ENCODE measurements around the gene TMEM181. TPM values are rescaled to one million over a fixed set of nuclear protein-coding genes. Genes with fewer than 3 reads are reported as not detected.

TMEM181 gene
- total RNA-seq, 2 donors from 2014 or later: 12.9 to 14.1 TPM

DNA sequence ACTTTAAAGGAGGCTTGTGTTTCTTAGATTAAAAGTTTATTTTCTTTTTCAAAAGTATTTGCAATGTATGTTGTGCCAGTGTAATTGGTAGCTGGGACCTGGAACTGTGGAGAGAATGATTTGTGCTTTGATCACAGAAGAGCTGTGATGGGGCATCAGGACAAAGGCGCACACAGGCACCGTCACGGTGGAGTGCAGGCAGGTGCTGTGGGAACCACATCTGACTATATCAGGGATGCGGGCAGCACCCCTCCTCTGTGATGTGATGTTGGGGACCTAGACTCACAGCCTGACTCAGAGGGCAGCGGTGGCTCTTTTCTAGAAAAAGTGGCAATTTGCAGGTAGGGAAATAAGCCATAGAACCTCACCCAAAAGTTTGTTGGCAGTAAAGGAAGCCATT lies 124.4 kb downstream of the TMEM181 start:
- no peaks in the 10 kb centered on the region for H3K27me3 Mint-ChIP-seq (ENCODE audit: low read depth)
- H3K27ac Mint-ChIP-seq: peak overlapping the region; percentile 29
- peak in 1 of 2 donors; percentile 23 for DNase-seq
- H3K4me3 Mint-ChIP-seq: no peak overlapping the region
- peak in 1 of 2 donors; percentile 30 for ATAC-seq (replicated peaks in 1 of 2)
- peaks cover 72% of the 10 kb centered on the region for H3K4me1 Mint-ChIP-seq (ENCODE audit: low read depth)
- H3K9me3 Mint-ChIP-seq: no peaks in the 10 kb centered on the region
- peaks cover 26 to 62% of the 10 kb centered on the region in 2 donors for H3K36me3 Mint-ChIP-seq (ENCODE audit: insufficient read depth in 2 of 2)

DNA sequence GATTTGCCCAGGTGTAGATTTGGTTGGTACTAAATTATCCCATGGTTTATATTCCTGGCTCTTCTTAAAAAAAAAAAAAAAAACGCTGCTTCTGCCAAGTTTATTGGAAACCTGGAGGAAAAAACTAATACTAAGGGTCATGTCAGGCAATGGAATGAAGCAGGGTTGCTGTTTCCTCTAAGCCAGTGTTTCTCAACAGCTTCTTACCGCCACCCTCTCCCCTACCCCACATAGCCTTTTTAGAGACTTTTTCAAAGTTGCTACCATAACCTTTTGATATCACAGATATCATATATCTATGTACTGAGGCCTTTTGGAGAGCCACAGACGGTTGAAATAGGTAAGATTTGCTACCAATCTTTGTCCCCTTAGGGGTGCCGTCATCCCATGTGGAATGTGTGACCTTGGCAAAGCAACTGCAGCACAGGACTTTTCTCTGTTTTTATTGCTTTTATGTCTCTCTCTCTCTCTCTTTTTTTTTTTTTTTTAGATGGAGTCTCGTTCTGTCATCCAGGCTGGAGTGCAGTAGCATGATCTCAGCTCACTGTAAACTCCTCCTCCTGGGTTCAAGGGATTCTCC lies 124.9 kb downstream of the TMEM181 start:
- H3K4me3 Mint-ChIP-seq: no peak overlapping the region
- peaks cover 77% of the 10 kb centered on the region for H3K4me1 Mint-ChIP-seq (ENCODE audit: low read depth)
- no peak for DNase-seq
- no peak for ATAC-seq (replicated peaks in 1 of 2)
- peak overlapping the region; percentile 61 for H3K27ac Mint-ChIP-seq
- no peaks in the 10 kb centered on the region for H3K9me3 Mint-ChIP-seq
- H3K27me3 Mint-ChIP-seq (ENCODE audit: low read depth): no peaks in the 10 kb centered on the region
- H3K36me3 Mint-ChIP-seq (ENCODE audit: insufficient read depth in 2 of 2): peaks cover 23 to 63% of the 10 kb centered on the region in 2 donors

Other genes starting within 250 kb of the TMEM181 start
- gene TULP4, start 247.6 kb upstream of the TMEM181 start, total RNA-seq: 10 to 100 TPM; 19.5 to 20.8 TPM
- gene DYNLT1, start 84.7 kb downstream of the TMEM181 start, total RNA-seq: 100 to 1,000 TPM; 111 to 127 TPM
- 100 to 1,000 TPM; 267 to 353 TPM for gene SYTL3, start 90.0 kb downstream of the TMEM181 start, total RNA-seq